Prostate gland (tissue), 2 donors: ENCODE data around the gene PDILT.

ENCODE experiments used
- POLR2A ChIP-seq: fragments of 450-650 bp; IDR thresholded peaks from one replicate; pipeline ENCODE4 v1.6.1; 2016; ENCODE audit warnings: antibody characterized with exemption, mild to moderate bottlenecking
- TF ChIP-seq, protein P1 (sequence below), 4 experiments: fragments of 200-600 bp in 2 of 4; fragments of 450-650 bp in 2 of 4; sonication (generic) in 2 of 4; IDR thresholded peaks; 1 replicate in 3 of 4; 2 replicates in 1 of 4; pipeline ENCODE4 v1.5.1; 2016 to 2019; ENCODE audit warnings: antibody characterized with exemption in 4 of 4, mild to moderate bottlenecking in 2 of 4, moderate library complexity in 2 of 4

DNA sequence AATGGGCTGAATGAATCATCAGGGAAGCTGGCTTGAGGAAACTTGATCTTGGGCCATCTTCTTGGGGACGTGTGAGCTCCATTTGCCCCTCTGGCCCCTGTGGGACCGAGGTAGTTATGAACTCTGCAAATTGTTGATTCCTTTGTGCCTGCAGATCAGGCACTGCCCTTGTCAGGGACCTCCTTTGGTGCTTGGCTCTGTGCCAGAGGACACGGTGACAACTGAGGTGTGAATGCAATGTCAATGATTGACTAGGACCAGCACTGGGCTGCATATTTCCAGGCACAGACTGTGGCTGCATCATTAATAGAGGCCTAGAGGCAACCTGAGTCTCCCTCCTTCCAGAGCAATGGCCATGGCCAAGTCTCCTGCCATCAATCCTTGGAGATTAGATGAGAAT, 23.8 kb downstream of the PDILT start:
- no peak for TF ChIP-seq POLR2A
- TF ChIP-seq, protein P1, sequence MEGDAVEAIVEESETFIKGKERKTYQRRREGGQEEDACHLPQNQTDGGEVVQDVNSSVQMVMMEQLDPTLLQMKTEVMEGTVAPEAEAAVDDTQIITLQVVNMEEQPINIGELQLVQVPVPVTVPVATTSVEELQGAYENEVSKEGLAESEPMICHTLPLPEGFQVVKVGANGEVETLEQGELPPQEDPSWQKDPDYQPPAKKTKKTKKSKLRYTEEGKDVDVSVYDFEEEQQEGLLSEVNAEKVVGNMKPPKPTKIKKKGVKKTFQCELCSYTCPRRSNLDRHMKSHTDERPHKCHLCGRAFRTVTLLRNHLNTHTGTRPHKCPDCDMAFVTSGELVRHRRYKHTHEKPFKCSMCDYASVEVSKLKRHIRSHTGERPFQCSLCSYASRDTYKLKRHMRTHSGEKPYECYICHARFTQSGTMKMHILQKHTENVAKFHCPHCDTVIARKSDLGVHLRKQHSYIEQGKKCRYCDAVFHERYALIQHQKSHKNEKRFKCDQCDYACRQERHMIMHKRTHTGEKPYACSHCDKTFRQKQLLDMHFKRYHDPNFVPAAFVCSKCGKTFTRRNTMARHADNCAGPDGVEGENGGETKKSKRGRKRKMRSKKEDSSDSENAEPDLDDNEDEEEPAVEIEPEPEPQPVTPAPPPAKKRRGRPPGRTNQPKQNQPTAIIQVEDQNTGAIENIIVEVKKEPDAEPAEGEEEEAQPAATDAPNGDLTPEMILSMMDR (IDR thresholded peaks at IDR 0.05): no peak
